Measurements from ENCODE around the gene MLXIP.

The MLXIP gene

DNA sequence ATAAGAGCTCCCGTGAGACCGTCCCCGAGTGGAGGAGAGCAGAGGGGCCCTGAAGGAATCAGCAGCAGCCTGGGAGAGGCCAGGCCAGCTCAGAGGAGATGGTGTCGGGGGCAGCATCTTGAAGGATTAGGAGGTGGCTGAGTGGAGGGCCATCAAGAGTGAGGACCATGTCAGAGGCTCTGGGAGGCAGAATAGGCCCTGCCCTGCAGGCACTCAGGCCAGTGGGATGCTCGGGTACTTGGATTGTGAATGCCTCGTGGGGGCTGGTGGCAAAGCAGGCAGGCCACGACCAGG, 47.7 kb downstream of the MLXIP start:
- DNase-seq (ENCODE audit: low spot score) = no peak

DNA sequence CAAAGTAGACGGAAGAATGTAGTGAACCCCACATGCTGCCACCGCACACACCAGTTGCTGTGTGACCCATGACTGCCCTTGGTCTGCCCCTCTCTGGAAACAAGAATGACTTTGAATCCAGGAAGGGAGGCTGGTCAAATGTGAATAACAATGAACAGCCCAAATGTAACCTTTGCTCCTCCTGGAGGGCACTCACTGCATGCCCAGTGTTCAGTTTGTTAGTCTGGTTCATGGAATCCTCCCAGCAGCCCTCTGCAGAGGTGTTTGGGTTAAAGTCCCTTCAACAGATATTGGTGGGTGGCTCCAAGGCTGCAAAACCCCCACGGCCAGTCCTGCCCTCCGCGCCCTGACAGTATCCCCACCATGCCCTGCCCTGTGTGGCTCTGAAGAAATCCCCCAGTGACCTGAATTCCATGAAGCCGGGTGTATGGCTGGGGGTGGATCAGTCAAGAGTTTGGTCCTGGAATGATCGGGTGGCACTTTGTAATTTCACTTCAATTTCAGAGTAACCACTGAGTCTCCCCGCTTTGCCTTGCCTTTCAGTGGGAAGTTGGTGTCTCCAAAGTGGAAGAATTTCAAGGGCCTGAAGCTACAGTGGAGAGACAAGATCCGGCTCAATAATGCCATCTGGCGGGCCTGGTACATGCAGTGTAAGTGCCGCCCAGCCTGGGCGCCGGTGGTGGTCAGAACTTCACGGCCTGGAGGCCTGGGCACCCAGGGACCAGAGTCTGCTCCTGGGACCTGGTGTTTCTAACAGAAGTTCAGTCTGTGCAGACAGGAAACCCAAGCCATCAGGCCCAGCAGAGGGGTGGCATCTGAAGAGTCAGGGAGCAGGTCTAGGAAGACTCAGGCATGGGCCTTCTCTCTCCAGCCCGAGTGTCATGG, 48.4 kb downstream of the MLXIP start:
- DNase-seq (ENCODE audit: low spot score) = no peak

DNA sequence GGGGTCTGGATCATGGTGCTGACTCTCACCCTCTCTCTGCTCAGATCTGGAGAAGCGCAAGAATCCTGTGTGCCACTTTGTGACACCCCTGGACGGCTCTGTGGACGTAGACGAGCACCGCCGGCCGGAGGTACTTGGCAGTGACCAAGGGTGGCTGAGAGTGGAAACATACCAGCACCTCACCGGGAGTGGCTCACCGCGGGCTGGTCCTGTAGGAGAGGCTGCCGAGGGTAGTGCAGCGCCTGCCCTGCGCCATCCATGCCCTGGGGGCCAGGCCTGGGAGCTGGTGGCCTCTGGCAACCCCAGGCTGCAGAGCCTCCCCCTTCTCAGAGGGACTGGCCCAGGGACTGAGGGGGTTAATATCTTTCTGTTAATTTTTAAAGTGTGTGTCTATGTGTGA, 49.3 kb downstream of the MLXIP start:
- no peak for DNase-seq (ENCODE audit: low spot score)

DNA sequence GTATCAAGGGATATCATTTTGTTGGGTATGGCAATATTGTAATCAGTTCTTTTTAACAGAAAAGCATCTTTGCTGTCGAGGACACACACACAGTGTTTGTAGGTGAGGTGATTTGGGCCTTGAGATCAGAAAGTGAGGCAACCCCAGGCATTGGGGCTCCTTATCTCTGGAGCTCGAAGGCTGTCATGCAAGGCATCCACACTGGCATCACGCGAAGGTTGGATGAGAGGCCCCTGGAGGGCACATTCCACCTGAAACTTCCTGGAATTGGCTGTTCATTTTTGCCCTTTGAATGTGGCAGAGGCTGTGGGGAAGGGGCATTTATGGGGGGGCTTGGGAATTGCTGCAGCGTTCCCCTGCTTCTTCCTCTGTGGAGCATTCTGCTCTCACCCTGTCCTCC, 49.9 kb downstream of the MLXIP start:
- no peak for DNase-seq (ENCODE audit: low spot score)

DNA sequence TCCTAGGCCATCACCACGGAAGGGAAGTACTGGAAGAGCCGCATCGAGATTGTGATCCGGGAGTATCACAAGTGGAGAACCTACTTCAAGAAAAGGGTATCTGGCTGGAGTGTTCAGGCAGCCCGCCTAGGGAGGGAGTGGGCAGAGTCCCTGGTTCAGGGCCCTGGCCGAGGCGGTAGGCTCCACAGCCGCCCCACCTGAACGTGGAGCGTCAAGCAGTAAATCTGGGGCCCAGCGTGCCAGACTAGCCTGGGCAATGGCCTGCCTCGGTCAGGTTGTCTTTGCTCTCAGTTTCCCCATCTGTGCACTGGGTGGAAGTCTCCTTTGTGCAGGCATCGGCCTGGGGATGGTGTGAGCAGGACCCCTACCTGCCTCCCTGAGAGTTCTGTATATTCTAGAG, 50.6 kb downstream of the MLXIP start:
- no peak for DNase-seq (ENCODE audit: low spot score)

DNA sequence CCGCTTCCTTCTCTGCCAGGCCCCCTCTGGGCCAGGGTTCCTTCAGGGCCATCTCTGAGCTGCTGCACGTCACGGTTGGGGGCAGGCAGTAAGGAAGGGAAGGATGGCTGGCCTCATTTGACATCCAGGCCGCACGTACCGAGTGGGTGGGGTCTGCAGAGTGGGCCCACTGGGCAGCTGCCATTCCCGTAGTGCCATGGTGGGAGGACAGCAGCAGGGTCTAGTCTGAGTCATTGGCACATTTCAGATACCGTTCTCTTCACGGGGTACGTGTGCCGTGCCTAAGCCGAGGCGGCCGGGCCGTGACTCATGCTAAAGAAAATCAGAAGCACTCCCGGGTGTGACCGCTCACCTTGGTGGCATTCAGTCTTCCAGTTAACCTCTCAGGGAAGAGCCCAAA, 51.6 kb downstream of the MLXIP start:
- no peak for DNase-seq (ENCODE audit: low spot score)

DNA sequence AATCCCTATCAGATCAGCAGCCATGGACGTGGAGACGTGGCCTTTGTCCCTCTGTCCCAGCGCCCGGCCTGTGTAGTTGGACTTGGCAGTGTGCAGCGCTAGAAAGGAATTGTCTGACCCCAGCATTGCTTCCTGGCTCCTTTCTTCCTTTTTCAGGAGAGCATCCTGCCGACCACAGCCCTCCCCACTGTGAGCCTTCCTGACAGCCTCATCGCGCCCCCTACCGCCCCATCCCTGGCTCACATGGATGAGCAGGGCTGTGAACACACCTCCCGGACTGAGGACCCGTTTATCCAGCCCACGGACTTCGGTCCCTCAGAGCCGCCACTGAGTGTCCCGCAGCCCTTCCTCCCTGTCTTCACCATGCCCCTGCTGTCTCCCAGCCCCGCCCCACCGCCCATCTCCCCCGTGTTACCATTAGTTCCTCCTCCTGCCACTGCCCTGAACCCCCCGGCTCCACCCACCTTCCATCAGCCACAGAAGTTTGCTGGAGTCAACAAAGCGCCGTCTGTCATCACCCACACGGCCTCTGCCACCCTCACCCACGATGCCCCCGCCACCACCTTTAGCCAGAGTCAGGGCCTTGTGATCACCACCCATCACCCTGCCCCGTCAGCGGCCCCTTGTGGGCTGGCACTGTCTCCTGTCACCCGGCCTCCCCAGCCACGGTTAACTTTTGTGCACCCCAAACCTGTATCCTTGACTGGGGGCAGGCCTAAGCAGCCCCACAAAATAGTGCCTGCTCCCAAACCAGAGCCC, 54.8 kb downstream of the MLXIP start:
- no peak for DNase-seq (ENCODE audit: low spot score)

DNA sequence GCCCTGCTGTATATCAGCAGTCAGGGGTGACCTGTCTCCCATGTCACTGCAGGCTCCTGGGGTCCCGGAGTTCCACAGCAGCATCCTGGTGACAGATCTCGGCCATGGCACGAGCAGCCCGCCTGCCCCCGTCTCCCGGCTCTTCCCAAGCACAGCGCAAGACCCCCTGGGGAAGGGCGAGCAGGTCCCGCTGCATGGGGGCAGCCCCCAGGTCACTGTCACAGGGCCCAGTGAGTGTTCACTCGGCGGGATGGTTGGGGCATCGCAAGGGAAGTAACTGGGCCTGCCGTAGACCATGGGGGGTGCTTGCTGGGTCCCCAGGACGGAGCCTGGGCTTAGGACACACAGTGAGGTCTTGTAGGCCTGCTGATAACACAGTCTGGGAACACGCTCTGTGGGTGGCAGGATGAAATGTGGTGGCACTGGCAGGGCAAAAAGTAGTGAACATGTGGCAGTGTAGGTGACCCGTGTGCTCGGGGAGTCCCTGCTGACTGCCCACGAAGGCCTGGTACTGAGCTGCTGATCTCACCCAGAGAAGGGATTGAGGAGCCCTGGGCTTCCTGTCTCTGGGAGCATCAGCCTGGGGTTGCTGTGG, 57.0 kb downstream of the MLXIP start:
- DNase-seq (ENCODE audit: low spot score) = no peak

DNA sequence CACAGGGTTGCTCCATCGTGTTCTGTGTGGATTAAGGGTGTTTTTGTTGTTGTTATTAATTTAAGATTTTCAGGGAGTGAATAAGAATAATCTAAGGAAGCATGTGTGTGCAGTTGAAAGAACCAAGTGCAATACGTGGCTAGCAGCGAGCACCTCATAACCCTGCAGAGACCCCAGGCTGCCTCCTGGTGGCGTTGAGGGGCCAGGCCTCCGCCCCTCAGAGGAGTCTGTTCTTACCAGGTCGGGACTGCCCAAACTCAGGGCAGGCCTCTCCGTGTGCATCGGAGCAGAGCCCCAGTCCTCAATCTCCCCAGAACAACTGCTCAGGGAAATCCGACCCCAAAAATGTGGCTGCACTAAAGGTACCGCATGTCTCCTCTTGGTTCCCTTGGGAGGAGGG, 58.7 kb downstream of the MLXIP start:
- DNase-seq (ENCODE audit: low spot score) = no peak

DNA sequence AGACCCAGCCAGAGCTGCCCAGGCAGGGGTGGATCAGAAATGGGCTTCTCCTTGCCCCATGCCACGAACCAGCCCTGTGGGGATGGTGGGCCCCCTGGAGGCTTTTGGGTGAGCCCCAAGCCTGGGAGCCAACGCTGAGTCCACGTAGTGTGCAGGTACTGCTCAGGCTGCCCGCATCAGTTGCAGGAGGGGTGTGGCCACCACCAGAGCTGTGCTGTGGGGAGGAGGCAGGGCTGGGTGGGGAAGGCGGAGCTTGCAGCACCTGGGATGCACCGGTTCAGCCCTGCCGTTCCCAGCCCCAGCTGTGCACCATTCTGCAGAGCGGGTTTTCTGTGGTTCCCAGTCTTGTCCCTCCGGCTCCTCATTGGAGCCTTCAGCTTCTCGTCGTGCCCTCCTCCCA, 59.1 kb downstream of the MLXIP start:
- no peak for DNase-seq (ENCODE audit: low spot score)

DNA sequence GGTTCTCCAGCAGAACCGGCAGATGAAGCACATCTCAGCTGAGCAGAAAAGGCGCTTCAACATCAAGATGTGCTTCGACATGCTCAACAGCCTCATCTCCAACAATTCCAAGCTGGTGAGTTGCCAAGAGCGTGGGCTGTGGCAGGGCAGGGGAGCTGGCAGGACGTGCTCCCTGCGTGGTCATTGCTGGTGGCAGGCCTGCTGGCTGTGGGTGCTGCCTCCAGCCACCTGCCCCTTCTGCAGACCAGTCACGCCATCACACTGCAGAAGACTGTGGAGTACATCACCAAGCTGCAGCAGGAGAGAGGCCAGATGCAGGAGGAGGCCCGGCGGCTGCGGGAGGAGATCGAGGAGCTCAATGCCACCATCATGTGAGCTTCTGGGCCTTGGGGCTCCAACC, 59.6 kb downstream of the MLXIP start:
- DNase-seq (ENCODE audit: low spot score) = no peak

DNA sequence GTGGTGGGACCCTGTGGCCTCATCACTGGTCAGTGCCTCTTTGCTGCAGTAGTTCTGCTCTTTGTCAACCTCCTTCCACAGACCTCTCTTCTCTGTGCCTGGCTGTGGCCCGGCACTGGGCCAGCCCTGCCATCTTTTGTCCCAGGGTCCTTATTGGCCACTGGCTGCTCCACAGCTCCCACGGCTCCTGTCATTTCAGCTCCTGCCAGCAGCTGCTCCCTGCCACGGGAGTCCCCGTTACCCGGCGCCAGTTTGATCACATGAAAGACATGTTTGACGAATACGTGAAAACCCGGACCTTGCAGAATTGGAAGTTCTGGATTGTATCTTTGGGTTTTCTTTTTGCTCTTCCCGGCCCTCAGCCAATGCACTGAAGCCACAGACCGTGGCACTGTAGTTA, 60.1 kb downstream of the MLXIP start:
- no peak for DNase-seq (ENCODE audit: low spot score)

DNA sequence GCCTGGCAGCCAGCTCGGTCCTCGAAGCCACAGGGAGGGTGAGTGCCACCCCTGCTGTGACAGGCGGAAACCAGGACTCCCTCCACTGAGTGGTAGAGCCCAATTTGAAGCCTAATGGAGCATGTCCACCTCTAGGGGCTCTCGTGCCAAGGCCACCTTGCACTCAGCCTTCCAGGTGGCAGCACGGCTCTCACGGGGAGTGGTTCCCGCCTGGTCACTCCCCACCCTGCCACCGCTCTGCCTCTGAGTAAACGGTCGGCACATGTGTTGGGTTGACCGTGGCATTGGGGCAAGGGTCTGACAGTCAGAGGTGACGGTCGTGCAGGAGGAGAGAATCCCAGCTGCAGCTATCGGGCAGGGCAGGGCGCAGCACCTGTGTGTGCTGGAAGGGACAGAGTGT, 60.7 kb downstream of the MLXIP start:
- no peak for DNase-seq (ENCODE audit: low spot score)

DNA sequence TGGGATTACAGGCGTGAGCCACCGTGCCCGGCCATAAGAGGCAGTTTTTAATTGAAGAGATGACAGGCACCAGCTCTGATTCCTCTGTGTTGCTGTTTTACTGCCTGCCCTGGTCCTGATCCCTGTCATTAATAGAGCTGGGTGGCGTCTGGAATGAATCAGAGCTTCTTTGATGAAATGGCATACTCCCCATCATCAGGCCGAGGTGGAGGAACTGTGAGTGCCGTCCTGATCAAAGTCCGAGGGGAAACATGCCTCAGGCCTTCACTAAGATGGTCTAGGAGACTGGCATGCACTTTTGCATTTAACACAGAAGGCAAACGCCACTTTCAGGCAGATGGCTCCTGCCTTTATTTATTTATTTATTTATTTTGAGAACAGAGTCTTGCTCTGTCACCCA, 61.4 kb downstream of the MLXIP start:
- no peak for DNase-seq (ENCODE audit: low spot score)

DNA sequence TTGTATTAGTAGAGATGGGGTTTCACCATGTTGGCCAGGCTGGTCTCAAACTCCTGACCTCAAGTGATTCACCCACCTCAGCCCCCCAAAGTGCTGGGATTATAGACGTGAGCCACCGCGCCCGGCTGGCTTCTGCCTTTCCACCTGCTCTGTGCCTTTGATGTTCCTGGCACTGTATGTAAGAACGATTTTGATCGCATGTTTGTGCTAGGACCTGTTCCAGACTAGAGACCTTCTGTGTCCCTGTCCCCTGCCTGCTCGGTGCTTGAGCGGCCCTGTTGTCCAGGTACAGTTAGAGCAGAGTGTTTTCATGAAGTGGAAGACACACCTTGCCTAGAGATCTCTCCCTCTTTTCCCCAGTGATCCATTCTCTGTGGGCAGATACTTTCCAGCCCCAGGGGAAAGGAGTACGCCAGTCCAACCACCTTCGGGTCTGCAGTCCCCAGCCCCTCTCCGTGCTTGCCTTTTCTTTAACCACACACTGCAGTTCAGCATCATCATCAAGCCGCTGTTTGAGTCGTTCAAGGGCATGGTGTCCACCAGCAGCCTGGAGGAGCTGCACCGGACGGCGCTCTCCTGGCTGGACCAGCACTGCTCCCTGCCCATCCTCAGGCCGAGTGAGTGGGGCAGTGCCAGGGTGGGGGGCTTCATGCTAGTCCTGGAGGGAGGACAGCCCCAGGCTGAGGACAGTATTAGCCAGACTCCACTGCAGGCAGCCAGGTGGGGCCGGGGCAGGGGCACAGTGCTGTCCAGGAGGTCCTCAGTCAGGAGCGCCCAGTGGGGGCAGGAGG, 62.1 kb downstream of the MLXIP start:
- DNase-seq (ENCODE audit: low spot score) = no peak

DNA sequence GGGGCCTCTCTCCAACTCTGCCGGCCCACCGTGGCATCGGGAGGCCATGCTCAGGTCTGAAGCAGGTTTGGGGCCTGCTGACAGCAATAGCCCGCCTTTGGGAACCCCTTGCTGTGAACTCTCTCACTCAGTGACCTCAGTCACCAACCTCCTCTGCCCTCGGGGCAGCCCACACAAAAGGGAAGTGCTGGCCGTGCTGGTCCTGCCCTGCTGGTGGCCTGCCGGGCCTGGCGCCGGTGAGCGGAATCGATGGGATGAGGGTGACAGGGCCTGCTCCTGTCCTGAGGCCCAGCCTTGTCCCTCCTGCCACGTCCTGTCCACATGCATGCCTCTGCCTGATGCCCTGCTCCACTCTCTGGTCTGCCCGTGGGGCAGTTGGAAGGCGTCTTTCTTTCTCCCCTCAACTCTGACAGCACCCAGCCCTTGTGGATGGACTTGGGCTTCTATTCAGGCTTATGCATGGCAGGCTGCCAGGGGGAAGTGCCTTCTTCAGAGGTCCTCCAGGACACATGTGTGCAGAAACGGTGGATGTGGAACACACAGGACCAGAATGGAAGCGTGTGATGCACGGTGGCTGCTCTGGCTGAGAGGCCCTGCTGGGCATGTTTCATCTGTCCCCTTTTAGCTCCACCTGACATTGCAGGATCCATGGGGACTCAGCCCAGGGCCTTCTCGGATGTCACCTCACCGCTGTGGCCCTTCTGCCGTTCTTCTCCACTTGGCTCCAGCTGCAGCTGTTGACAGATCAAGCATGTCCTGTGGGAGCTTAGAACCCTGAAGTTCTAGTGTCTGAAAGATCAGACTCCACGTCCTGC, 63.6 kb downstream of the MLXIP start:
- DNase-seq (ENCODE audit: low spot score) = no peak

DNA sequence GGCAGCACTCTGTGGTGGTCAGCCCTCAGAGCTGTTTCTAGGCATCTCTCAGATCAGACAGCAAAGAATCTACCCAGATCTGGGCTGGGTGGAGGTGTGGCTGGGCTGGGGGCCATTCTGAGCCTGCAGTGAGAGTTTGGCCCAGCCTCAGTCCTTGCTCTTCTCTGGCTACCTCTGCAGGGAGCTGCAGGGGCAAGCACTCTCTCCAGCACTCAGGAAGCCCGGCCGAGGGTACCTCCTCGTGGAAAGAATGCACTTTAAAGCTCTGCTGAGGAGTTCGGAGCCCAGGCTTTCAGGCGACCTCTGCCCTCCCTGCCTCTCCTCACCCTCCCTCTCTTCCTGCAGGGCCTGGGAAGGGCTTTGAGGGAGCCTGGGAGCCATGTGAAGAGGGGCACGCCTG, 64.3 kb downstream of the MLXIP start:
- DNase-seq (ENCODE audit: low spot score) = no peak

DNA sequence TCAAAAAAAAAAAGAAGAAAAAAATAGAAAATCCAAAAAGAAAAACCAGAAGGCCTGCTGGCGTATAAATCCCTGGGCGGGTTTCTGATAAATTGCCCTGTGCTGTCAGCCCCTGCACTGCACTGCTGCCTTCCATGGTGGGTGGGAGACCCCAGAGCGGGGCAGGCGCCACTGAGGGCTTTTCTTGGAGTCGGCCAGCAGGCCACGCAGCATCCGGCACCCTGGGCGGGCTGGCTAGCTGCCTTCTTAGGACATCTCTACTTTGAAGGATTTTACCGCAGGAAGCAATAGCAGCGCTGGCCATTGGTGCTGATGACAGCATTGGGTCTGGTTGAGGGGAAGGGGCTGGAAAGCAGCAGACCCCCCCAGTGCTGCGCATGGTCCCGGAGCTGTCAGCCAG, 66.3 kb downstream of the MLXIP start:
- no peak for DNase-seq (ENCODE audit: low spot score)

DNA sequence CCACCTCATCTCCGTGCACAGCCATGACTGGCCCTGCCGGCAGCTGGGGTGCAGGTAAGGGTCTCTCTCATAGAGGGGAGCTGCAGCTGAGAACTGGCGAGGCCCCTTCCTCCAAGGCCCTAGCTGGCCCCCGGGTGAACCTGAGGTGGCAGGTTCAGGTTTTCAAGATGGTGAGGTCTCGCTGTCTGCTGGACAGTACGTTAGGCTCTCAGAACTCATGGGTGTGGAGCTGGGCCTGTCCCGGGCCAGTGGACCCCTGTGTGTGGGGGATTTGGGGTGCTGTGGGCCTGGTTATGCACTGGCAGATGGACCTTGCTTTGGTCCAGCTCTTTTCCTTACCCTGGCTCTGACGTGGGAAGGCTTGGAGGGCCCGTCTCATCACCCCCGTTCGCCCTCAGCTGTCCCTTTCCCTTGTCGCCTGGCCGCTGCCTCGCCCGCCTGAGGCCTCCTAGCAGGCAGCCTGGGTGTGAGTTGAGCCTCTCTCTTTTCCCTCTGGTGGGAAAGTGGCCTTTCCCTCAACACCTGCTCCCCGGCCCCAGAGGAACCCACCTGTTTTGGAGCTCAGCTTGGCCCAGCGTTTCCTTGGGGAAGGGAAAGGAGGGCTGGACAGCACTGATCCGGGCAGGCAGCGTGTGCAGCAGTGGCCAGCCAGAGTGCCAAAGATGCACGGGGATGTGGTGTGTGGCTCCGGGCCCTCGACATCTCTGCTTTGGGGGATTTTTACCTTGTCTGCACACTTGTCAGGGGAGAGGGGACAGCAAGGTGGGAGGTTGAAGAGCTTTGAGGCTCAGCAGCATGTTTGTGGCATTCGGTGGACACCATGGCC, 67.2 kb downstream of the MLXIP start:
- no peak for DNase-seq (ENCODE audit: low spot score)

DNA sequence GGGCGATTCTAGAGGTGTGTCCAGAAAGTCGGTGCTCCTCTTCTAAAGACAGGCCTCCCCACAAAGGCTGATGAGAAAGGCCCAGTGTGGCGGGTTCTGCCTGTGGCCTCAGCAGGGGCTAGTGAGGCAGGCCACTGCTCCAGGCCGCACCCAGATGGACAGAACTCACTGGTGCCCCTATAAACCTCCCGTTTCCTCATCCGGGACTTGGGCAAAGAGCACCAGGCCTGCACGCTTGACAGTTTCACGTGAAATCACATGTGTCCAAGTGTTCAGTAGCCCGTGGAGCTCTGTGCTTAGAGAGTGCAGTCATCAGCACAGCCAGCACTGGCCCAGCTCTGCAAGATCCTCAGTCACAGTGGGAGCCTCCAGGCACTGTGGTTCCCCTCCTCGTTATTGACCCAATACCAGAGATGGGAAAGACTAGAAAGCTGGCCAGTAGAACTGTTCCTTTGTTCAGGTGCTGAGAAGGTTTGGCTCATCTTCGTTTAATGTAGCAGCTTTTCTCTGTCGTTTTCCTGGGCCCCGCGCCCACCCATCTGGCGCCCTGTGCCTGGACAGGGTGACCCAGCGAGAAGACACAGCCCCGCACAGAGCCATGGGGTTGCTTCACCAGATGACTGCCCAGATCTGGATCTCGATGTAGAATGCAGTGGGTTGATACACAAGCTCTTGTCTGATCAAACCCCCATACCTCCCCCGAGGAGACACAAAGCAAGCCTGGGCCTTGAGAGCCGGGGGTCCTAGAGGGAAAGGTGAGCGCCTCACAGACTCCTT, 69.1 kb downstream of the MLXIP start:
- DNase-seq (ENCODE audit: low spot score) = no peak
